GM10266 (cell line): Measurements from ENCODE around the gene PAX2.

Source experiments
- DNase-seq: peaks from one replicate; pipeline ENCODE4 v3.0.0; 2012; ENCODE audit errors: extremely low spot score
- TF ChIP-seq, protein P1 (sequence below): IDR thresholded peaks from 2 replicates; pipeline ENCODE4 v1.5.1; 2012; ENCODE audit warnings: mild to moderate bottlenecking, low read depth; ENCODE audit not compliant: control insufficient read depth, insufficient read depth; ENCODE audit errors: missing control alignments

The PAX2 gene

DNA sequence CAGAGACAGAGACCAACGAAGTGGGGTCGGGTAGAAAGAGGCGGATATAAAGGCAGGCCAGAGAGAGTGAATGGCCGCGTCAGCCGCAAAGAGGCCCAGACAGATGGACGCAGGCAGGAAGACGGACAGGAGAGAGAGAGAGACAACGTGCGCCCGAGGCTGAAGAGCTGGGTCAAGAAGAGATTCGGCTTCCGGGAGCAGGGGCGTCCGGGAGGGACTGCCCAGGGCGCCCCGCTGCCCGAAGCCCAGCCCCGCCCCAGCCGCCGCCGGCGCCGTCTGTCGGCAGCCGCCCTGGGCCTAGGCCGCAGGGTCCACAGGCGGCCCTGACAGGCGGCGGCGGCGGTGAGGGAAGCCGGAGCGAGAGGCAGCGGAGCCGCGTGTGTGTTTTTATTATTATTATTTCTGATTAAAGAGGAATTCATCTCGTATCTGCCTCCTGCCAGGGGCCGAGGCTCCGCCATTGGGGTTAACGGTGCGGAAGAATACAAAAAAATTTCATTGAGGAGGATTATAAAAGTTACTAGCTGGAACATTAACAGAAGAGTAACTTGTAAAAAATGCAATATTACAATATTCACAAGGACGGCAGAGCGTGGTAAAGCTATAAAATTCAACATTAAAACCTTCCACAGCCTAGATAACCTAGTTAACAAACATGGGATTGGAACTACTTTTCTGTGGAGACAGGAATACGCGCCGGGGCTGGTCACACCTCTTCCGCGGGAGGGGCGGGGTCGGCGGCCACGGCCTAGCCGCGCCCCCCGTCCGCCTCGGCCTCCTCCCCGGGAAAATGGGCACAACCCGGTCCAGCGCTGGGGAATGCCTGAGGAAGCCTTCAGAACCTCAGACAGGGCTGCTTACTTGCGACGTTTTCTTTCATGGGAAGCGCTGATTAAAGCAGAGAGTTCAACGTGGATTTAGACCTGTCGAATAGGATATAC is 29.7 kb upstream of the PAX2 start:
- no peak for DNase-seq
- TF ChIP-seq, protein P1, sequence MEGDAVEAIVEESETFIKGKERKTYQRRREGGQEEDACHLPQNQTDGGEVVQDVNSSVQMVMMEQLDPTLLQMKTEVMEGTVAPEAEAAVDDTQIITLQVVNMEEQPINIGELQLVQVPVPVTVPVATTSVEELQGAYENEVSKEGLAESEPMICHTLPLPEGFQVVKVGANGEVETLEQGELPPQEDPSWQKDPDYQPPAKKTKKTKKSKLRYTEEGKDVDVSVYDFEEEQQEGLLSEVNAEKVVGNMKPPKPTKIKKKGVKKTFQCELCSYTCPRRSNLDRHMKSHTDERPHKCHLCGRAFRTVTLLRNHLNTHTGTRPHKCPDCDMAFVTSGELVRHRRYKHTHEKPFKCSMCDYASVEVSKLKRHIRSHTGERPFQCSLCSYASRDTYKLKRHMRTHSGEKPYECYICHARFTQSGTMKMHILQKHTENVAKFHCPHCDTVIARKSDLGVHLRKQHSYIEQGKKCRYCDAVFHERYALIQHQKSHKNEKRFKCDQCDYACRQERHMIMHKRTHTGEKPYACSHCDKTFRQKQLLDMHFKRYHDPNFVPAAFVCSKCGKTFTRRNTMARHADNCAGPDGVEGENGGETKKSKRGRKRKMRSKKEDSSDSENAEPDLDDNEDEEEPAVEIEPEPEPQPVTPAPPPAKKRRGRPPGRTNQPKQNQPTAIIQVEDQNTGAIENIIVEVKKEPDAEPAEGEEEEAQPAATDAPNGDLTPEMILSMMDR = no peak

DNA sequence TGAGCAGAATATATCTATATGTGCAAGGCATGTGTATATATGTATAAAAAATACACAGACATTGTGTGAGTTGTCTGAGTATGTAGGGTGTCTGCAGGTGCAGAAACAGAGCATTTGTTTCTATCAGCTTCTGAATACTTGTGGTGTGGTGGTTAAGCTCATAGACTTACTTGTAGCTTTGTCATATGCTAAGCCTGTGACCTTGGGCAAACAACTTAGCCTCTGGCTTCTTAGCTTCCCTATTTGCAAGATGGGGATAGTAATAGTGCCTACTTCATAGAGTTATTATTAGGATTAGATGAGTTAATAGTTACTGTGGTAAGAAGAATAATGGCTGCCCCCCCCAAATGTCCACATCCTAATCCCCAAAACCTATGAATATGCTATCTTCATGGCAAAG is 28.2 kb upstream of the PAX2 start:
- DNase-seq = no peak
- TF ChIP-seq, protein P1 = no peak

DNA sequence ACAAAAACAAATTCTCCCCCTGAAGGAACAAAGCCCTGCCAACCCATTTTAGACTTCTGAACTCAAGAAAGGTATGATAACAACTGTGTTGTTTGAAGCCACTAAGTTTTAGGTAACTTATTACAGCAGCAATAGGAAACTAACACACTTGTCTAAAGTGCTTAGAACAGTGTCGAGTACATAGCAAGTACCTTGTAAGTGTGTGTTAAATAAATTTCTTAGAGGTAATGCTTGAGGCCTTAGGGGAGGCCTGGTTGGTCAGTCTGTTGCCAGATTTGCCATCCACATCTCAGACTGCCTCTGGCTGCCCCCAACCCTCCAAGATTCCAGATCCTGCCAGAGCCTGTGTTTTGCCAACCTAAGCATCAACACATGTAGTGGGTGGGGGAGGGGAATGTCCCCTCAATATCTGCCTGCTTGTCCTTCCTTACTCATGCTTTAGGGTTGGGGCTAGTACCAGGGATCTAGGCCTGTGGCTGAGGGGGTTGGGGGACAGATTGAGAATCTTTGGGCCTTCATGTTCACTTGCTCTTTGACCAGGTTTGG is 27.1 kb upstream of the PAX2 start:
- TF ChIP-seq, protein P1 = no peak
- DNase-seq = no peak

DNA sequence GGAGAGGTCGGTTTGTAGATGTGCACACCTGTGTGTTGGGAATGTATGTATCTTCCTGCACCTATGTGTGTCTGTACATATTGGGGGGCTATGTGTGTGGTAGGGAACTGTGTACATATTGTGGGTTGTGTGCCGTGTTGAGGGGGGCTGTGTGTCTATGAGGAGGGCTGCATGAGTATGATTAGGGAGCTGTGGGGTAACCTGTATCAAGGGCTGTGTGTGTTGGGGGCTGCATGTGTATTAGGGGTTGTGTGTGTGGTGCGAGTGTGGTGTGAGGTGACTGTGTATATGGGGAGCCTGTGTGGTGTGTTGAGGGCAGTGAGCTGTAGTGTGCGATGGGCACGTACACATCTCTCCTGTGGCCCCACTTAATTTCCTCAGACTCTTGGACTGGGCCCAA is 22.2 kb upstream of the PAX2 start:
- no peak for DNase-seq
- TF ChIP-seq, protein P1 = no peak

DNA sequence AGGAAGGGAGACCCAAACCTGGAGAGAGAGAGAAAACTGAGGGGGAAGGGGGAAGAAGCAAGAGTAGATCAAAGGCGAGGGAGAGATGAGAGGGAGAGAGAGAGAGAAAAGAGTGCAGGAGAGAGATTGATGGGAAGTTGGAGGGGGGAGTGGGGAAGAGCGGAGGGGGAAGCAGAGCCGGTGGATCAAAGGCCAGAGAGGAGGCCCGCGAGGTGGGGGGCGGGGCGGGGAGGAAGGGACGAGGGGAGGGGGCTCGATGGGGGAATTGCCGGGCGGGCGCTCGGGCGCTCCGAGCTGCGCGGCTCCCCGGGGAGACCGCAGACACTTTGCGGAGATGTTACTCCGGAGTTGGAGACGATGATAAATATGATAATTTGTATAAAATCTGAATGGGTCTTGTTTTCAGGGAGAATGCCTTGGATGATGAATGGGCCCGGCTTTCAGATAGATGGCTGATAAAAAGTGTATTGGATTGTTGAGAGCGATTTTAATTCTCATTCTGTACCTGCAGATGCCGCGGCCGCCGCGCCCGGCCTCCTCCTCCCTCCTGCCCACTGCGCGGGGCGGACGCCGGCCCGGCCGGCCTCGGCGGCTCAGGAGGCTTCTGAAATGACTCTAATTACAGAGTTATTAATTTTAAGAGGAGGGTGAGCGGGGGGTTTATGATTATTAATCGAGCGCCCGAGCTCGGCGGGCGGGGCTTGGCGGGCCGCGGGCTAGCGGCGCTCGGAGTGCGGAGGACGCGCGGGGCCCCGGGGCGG is 21.4 kb upstream of the PAX2 start:
- no peak for DNase-seq
- TF ChIP-seq, protein P1 = no peak

DNA sequence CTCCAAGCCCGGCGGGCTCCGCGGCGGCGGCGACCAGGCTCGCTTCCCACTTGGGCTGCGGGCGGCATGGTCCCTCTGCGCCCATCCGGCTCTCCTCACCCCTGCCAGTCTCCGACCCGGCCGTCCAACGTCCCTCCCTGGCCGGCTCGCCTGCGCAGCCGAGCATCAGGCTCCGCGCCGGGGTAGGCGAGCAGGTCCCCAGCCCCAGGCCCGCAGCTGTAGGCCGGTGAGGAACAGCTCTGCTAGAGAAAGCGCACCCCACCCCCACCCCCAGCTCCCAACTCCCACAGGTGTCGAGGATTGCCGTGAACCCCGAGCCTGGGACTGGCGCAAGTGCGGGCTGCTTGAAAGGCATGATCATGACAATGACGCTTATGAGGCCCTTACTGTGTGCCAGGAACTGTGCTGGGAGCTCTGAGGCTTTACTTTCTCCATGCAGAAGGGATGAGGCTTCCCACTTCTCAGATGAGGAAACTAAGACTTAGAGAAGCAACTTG is 20.8 kb upstream of the PAX2 start:
- DNase-seq = no peak
- TF ChIP-seq, protein P1 = no peak
